Hepatocyte (in vitro differentiated cells): Measurements from ENCODE around the gene EGFL7.

Experiments used
- CTCF ChIP-seq: fragments of 200-600 bp; sonication (generic); IDR thresholded peaks from 2 replicates; pipeline ENCODE4 v1.5.1; 2016; ENCODE audit warnings: antibody characterized with exemption, mild to moderate bottlenecking; ENCODE audit not compliant: poor library complexity
- EZH2 ChIP-seq: fragments of 200-600 bp; sonication (generic); IDR thresholded peaks from 2 replicates; pipeline ENCODE4 v1.6.1; 2016; ENCODE audit warnings: antibody characterized with exemption, mild to moderate bottlenecking, borderline replicate concordance

DNA sequence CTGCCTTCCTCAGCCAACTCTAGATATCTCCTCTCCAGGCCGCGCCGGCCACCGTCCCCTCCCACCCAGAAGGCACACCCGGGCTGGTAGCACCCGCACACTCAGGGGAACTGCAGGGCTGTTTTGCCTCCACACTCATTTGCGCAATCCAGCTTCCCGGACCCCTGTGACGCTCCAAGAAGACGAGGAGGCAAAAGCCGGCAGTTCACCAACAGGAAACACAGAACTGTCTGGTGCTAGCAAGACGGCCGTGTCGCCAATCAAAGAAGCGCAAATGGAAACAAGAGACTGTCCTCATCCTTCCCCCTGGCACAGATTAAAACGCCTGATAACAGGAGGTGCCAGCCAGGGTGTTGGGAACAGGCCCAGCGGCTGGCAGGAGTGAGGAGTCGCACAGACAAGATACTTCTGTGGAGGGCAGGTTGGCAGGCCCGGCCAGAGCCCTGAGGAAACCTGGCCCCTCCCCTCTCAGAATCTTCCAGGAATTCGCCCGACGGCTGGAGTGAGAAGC, 16.8 kb downstream of the EGFL7 start:
- TF ChIP-seq EZH2 = no peak
- TF ChIP-seq CTCF = no peak
